Stimulated activated CD4-positive, alpha-beta T cell treated with anti-CD3 and anti-CD28 coated beads, Interleukin-1b, Interleukin-23, amount 100 ng/mL, for 48 hours (primary cell): ENCODE results near the gene PPY.
"Not testable (repeated sequence)": the region's sequence is repeated elsewhere in the genome, so short reads cannot be mapped to it uniquely, and the experiment has no call there.

ENCODE experiments used
- DNase-seq: peaks from one replicate; pipeline ENCODE4 v3.0.0-alpha.2; 2020

Gene PPY

DNA sequence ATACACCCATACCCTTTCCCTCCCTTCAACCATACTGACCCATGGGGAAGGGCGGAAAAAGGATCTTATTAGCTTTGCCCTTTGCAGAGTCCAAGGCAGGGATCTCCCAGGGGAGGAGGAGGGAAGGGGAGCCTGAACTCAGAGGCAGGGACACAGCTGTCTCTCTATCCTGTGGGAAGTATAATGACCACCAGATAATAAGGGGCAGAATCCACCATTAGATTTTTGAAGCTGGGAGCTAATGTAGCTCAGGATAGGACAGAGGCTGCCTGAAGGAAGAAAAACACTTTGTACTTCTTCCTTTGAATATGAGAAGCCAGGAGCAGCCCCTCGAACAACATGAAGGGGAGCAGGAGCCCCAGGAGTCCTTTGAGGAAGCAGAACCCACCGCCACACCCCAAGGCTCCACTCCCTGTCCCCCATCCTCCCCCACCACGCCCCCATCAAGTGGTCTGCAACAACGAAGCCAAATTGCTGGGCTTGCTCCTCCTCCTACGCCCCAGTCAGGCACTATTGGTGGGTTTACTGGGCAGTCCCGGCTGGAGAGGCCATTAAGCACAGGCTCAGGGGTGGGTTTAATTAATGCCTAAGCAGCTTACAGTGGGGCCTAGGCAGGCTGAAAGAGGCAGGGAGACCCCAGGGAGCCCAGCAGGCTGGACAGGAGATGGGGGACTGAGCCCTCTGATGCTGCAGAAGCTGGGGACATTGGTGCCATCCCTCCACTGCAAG is 40.3 kb downstream of the PPY start:
- no peak for DNase-seq

DNA sequence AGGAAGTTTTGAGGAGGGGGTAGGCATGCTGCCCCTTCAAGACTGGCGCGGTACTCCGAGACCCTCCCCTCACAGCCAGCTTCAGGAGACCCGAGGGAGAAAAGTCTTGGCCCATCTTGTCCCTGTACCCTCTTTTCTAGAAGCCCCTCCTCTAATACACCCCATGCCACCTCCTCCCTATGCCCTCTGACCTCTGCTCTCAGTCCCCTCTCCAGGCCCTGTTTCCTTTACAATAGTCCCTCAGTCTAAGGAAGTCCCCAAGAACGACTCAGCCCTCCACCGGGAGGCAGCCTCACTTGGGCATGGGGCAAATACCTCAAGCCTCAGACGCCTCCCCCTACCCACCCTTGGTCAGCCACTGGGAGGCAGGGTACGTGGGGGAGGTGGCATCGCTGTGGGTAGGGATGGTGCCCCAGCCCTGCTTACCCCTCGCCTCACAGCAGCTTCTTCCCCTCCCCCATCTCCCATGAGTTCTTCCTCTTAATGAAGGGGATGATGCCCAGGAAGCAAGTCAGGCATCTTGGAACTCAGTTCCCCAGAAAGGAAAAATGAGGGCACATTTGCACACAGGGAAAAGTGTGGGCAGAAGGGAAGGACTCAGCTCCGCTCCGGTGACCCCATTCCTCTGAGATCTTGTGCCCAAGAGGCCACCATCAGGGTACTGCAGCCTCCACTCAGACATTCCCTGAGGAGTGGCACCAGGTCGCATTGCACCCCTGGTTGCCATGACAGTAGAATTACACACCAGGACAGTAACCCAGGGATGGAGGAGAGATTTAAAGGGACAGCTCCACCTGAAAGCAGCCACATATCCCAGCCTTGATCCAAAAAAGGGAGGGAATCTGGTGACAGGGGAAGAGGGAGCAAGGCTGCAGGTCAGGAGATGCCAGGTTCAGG is 41.2 kb downstream of the PPY start:
- DNase-seq, result no peak

DNA sequence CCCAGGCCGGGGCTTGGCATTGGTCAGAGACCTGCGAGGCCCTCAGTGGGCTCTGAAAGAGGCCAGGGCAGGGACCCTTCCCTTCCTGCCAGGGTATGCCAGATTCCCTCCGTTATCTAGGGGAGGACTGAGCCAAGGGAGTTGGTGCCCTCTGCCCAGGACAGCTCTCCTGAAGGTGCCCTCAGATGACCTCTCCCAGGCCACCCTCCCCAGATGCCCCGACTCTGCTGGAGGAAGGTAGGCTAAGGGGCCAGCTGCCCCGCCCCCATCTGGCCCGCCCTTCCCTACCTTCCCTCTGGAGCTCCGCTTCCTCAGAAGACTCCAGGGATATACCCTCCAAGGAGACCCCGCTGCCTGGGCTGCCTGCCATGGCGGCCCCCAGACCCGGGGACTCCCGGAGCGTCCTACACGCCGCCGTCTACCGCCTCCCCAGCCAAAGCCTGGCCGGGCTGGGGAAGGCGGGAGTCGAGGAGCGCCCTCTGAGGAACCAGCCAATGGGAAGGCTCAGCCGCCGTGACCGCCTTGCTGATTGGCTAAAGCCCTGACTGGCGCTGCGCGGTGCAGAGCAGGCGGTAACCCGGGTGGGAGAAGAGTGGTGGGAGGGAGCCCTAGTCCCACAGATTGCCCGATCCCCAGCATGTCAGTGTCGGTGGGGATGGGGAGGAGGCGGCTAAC is 42.0 kb downstream of the PPY start:
- DNase-seq, result peak; percentile 87

DNA sequence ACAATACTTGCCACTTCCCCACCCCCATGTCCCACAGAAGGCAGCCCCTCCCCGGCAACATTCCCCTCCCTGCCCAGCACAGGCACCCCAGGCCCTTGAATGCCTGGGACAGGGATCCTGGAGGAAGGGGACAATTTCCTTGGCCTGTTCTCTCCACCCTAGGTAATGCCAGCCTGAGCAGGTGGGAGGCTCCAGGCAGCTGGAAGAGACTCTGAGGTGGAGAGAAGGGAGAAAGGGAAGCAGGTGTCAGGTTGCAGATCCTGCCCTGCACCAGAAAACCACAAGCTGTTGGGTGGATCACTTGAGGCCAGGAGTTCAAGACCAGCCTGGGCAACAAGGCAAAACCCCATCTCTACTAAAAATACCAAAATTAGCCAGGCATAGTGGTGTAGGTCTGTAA is 43.8 kb downstream of the PPY start:
- DNase-seq, result no peak

DNA sequence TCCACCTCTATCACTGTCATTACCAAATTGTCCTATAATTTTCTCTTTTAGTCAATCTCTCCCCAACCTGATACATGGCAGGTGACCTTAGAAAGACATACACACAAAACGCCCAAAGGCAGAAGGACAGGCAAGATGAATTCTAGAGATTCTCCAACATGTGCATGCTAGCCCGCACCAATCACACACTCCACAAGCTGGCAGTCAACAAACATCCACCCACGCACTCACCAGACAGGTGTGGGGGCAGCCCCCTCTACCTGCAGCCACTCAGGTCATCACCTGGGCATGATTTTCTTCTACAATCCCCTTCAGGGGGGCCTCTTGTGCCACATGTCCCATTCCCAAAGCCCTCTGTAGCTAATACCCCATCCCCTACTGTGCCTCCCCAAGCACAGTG is 44.4 kb downstream of the PPY start:
- no peak for DNase-seq

DNA sequence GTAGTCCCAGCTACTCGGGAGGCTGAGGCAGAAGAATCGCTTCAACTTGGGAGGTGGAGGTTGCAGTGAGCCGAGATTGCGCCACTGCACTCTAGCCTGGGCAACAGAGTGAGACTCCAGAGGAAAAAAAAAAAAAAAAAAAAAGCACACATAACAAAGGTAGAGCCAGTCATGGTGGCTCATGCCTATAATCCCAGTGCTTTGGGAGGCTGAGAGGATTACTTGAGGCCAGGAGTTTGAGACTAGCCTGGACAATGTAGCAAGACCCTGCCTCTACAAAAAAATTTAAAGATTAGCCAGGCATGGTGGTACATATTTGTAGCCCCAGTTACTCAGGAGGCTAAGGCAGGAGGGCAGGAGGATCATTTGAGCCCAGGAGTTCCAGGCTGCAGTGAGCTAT is 47.8 kb downstream of the PPY start:
- DNase-seq, result not testable (repeated sequence)

DNA sequence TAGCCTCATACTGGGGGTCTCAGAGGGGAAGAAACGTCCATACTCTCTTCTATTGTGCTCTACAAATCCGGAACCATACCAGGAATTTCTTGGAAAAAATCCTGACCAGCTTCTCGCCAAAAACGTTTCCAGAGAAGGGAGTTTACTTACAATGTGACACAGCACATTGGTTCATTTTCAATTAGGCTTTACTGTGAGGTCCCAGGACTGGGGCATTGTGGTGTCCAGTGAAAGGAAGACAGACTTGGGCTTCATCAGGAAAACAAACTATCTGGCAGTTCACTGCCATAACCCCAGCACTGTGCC is 49.7 kb downstream of the PPY start:
- no peak for DNase-seq

DNA sequence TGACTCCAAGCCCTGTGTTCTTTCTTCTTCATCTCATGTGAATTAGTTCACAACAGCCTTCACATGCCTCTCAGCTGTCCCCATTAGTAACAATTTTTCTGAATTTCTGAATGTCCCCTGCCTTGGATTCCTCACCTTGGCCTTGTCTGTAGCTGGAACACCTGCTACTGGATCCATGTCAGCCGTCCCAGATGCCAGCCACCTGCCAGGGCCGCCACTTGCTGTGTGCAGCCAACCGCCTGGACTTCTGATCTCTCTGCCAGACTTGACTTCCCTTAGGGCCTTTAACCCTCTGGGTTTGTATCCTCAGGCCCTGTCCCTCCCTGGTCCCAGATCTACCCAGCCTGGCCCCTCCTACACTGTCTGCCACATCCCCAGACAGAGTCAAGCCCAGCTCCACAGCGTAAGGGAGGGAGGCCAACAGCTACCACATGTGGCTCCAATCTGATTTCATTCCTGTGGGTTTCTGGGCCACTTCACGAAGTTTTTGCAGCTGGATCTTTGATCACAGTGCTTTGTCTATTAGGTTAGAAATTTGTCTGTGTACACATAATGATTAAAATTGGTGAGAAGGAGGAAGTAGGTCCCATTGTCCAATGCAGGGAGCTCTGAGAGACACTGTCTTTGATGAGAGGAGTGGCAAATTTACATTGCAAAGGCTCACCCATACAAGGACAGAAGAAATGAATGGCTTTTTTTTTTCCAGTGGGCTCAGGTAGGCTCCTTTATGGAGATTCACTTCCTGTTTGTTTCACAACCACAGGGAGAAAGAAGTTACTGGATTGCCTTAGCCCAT is 50.2 kb downstream of the PPY start:
- no peak for DNase-seq
